KOPT-K1 (cell line): ENCODE results near the gene CCNI2.
A peak's percentile ranks its signal among the peaks of the same experiment; 100 is the strongest.

Source experiments
- H3K27ac ChIP-seq: fragments of 200-600 bp; sonication (generic); 2 replicates; pipeline ENCODE4 v1.5.1; 2016; ENCODE audit warnings: antibody characterized with exemption, mild to moderate bottlenecking, low read depth, low read length; ENCODE audit not compliant: poor library complexity, severe bottlenecking
- H3K36me3 ChIP-seq: fragments of 200-600 bp; sonication (generic); 2 replicates; pipeline ENCODE4 v1.5.1; 2017; ENCODE audit warnings: antibody characterized with exemption, mild to moderate bottlenecking, low read length, moderate library complexity; ENCODE audit not compliant: insufficient read depth
- H3K9me3 ChIP-seq: fragments of 200-600 bp; sonication (generic); 2 replicates; pipeline ENCODE4 v1.5.1; 2017; ENCODE audit warnings: antibody characterized with exemption, low read length, mild to moderate bottlenecking; ENCODE audit not compliant: insufficient read depth, poor library complexity, severe bottlenecking

The CCNI2 gene

DNA sequence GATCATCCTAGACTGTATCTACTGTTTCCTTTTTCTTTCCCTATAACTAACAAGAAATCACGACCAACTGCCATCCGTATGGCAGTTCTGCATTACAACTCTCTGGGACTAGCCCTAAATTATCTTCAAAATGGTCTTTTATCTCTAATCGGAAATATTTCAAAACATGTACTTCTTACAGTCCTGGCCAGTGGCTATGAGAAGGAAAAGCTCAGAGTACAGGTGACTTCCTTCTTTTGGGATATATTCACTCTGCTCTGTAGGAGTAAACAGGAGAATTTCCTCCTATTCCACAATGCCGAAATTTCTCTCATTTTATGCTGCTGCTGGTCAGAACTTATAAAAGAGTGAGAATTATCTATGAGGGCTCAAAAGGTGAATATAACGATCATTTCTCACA, 31.6 kb downstream of the CCNI2 start:
- no peaks in the 10 kb centered on the region for H3K9me3 ChIP-seq
- H3K36me3 ChIP-seq, result no peaks in the 10 kb centered on the region
- no peak overlapping the region for H3K27ac ChIP-seq

- H3K36me3 ChIP-seq, result no peaks in the 10 kb centered on the region
- no peaks in the 10 kb centered on the region for H3K9me3 ChIP-seq
- peak overlapping the region; percentile 30 for H3K27ac ChIP-seq
Observed at GRCh38 chr5:132779961-132780360, 32.7 kb downstream of the CCNI2 start.

DNA sequence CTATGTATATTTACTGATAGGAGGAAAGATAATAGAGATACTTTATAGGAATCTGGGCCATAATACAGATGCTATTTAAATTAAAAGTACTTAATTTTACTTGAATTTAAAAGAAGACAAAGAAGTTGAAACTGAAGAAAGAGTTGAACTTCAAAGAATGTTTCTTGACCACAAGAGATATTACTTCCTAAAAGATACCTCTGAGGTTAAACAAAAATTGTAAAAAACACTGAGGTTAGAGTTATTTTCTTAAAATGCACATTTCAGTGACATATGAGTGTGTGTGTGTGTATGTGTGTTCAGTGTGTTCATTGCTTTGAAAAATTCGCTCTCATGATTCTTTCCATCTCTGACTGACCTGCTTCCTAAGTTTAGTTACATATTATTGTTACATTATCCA, 33.4 kb downstream of the CCNI2 start:
- Histone ChIP-seq H3K9me3 (no peaks in the 10 kb centered on the region), H3K36me3 (no peaks in the 10 kb centered on the region), H3K27ac (no peak overlapping the region)

DNA sequence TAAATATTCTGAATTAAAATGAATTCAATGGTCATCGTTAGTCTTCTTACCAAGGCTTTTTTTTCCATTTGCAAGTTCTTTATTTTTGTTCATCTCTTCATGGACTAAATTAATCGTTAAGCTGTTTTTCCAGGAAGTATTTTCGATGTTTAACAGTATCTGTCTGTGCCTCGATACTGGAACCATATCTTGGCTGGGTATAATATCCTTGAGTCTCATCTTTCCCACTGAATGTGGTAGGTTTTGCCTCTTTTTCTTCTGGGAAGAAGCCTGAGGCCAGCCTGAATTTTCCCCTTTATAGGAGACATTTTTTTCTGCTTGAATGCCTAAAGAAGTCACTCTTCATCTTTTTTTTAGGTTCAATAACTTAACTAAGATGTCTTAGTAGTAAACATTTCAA, 33.8 kb downstream of the CCNI2 start:
- no peaks in the 10 kb centered on the region for H3K36me3 ChIP-seq
- no peaks in the 10 kb centered on the region for H3K9me3 ChIP-seq
- H3K27ac ChIP-seq, result no peak overlapping the region

DNA sequence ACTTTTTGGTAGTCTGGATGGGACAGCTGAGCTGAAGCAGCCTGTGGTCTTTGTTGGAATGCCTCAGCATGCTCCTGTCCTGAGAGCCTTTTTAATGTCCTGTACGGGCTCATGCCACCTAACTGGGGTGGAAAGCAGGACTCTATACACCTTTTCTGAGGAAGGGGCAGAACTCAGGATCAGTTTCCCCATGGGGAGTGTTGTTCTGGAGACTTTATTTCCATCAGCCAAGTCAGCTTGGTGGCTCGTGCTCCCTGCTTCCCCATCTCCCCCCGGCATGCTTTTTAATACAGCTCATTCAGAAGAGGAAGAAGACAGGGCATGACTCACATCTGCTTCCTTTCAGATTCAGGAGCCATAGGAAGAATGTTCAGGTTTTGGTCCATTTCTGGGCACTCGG, 34.9 kb downstream of the CCNI2 start:
- H3K36me3 ChIP-seq, result no peaks in the 10 kb centered on the region
- no peak overlapping the region for H3K27ac ChIP-seq

DNA sequence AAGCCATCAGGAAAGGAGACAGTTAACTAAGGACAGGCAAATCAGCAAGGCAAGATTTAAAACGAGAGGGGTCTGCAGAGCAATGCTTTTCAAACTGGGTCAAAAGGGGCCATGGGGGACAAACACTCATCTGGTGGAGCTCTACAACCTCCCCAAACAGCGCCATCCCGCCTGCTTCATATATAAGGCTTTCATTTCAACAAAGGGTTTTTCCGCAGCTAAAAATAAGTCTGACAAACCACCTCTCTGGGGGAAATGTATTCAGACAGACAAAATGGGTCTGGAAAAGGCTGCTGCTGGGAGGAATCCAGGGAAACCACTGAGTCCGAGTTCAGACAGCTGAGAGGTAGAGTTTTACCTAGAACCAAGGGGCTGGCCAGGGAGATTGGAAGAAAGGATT, 38.1 kb downstream of the CCNI2 start:
- H3K9me3 ChIP-seq, result no peaks in the 10 kb centered on the region
- H3K27ac ChIP-seq, result no peak overlapping the region

More for the DNA sequence above, 34.9 kb downstream of the CCNI2 start:
- H3K9me3 ChIP-seq, result no peaks in the 10 kb centered on the region

GRCh38 chr5:132785864-132786263, 38.6 kb downstream of the CCNI2 start:
- Histone ChIP-seq H3K36me3 (no peaks in the 10 kb centered on the region), H3K27ac (no peak overlapping the region), H3K9me3 (no peaks in the 10 kb centered on the region)

More for the DNA sequence above, 38.1 kb downstream of the CCNI2 start:
- no peaks in the 10 kb centered on the region for H3K36me3 ChIP-seq

DNA sequence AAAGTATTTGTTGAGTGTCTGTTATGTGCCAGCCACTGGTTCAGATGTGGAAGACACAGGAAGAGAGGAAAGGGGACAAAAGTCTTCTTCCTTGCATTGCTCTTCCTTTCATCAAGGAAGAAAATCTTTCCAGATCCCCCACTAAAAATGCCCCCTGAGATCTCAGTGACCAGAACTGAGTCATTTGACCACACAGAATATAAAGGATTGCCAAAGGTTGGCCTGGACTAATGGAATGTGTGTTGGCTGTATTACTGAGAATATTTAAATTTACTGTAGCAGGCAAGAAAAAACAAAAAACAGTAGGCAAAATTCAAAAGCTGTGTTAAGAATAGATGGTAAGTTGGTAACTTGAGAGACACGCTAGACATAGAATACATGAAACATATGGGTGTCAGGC, 39.9 kb downstream of the CCNI2 start:
- no peaks in the 10 kb centered on the region for H3K9me3 ChIP-seq
- H3K27ac ChIP-seq, result no peak overlapping the region
- H3K36me3 ChIP-seq, result no peaks in the 10 kb centered on the region

GRCh38 chr5:132788508-132788907, 41.3 kb downstream of the CCNI2 start:
- no peak overlapping the region for H3K27ac ChIP-seq
- H3K9me3 ChIP-seq, result no peaks in the 10 kb centered on the region
- no peaks in the 10 kb centered on the region for H3K36me3 ChIP-seq

DNA sequence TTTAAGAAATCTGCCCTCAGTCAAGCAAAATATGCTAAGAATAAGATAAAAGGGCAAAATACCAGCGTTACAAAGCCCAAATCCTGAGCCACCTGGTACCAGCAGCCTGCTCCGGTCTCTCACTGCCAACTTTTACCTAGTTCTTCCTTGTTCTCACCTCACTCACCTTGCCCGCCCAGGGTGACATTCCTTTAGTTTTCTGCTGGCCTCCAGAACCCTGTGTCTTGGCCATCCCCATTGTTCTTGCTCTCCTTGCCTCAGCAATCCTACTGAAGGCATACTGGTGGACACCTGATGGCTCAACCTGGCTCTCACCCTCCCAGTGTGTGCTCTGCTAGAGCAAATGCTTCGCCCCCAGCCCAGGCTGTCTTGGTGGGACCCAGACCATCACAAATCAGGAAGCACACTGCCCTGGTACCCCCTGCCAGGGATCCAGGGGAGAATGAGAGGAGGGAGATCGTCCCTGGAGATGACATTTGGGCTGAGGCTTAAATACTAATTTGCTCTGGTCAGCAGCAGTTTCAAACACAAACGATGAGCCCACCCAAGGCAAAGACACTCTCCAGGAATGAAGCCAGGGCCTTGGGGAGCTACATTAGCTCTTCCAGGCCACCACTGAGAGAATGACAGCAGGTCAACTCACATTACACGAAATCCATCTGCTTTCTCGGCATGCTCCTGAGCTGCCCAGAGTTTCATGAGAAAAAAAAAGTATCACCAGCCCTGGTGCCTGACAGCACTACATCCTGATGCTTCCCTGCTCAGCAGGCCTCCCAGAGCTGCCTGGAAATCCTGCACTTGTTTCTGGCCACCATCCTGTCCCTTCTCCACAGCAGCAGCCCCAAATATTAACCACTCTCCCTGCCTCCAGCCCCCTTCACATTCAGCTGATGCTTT, 42.0 kb downstream of the CCNI2 start:
- no peaks in the 10 kb centered on the region for H3K9me3 ChIP-seq
- no peak overlapping the region for H3K27ac ChIP-seq
- H3K36me3 ChIP-seq, result no peaks in the 10 kb centered on the region

DNA sequence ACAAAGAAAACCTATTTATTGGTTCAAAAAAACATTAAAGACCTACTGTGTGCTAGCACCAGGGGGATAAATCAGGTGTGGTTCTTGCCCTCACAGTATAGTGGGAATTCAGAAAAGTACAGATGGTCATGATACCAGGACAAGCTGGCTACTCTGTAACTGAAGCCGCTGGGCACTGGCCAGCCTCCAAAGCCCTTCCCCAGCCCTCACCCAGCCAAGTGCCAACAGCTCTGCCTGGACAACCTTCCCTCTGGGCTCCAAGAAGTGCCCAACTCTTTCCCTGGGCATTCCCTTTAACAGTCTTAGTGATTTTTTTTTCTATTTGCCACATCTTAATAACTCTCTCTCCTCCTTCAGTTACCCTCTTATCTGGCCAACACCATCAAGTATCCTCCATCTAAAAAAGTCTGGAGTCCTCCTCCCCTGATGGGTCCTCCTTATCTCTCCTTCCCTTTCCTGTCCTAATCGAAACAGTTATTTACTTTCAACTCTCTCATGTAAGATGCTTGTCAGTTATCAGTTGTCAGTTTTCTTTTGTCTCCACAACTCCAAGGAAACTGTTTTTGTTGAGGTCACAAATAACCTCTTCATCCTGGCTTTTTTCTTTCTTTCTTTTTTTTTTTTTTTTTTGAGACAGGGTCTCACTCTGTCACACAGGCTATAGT, 43.1 kb downstream of the CCNI2 start:
- Histone ChIP-seq H3K27ac (no peak overlapping the region), H3K9me3 (no peaks in the 10 kb centered on the region), H3K36me3 (no peaks in the 10 kb centered on the region)

GRCh38 chr5:132791026-132791425, 43.8 kb downstream of the CCNI2 start:
- Histone ChIP-seq H3K36me3 (no peaks in the 10 kb centered on the region), H3K27ac (no peak overlapping the region), H3K9me3 (no peaks in the 10 kb centered on the region)

DNA sequence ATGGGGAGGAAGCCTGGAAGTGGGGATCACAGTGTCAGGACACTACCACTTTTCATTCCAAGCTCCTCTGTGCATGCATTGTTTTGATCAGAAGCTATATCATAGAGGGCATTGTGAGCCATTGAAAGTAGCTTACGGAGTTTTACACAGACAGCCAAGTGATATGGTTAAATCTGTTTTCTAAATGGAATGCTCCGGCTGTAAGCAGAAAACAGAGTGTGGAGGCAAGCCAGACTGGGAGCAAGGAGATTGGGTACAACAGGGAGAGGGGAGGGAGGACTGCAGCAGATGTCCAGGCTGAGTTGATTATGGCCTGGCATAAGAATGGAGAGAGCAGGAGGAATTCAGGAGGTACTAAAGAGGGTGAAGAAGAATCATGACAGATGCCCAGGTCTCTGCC, 50.4 kb downstream of the CCNI2 start:
- Histone ChIP-seq H3K27ac (no peak overlapping the region), H3K36me3 (no peaks in the 10 kb centered on the region), H3K9me3 (no peaks in the 10 kb centered on the region)

DNA sequence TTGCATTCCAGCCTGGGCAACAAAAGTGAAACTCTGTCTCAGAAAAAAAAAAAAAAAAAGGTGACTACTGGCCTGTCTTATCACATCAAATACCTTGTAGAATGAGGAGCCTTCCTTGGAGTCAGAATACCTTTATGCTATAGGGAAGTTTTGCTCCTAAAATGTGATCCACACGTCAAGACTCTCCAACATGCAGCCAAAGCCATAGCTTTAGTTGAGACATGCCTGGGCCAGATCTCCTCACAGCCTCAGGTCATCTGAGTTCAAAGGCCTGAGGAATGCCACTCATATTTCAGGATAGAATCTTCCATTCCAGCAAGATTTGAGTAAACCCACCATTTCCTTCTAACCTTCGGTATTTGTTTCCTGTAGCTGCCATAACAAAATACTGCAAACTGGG, 52.2 kb downstream of the CCNI2 start:
- H3K27ac ChIP-seq, result no peak overlapping the region

DNA sequence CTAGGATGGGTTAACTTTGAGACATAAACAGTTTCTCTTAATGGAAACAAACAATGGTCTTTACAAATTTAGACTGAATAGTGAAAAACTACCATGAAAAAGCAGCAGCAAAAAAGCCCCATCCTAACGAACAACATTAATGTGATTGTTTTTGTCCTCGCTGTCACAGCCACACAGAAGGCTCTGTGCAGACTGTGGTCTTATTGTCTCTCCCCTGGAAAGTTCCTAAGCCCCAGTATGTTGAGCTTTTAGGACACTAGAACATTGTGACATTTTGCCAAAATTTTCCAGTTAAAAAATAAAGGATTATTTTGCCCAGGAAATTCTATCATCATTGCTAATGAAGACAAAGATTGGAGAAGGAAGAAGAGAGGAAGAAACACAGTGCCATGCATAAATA, 53.3 kb downstream of the CCNI2 start:
- Histone ChIP-seq H3K27ac (no peak overlapping the region), H3K36me3 (no peaks in the 10 kb centered on the region), H3K9me3 (no peaks in the 10 kb centered on the region)

More for the DNA sequence above, 52.2 kb downstream of the CCNI2 start:
- no peaks in the 10 kb centered on the region for H3K9me3 ChIP-seq
- no peaks in the 10 kb centered on the region for H3K36me3 ChIP-seq
